Measurements from ENCODE around the gene MERTK. TPM values are rescaled to one million over a fixed set of nuclear protein-coding genes. Genes with fewer than 3 reads are reported as not detected.
A peak's percentile ranks its signal among the peaks of the same experiment; 100 is the strongest.

MERTK gene
- total RNA-seq, 1 experiment from 2014 or later = 14.5 TPM

DNA sequence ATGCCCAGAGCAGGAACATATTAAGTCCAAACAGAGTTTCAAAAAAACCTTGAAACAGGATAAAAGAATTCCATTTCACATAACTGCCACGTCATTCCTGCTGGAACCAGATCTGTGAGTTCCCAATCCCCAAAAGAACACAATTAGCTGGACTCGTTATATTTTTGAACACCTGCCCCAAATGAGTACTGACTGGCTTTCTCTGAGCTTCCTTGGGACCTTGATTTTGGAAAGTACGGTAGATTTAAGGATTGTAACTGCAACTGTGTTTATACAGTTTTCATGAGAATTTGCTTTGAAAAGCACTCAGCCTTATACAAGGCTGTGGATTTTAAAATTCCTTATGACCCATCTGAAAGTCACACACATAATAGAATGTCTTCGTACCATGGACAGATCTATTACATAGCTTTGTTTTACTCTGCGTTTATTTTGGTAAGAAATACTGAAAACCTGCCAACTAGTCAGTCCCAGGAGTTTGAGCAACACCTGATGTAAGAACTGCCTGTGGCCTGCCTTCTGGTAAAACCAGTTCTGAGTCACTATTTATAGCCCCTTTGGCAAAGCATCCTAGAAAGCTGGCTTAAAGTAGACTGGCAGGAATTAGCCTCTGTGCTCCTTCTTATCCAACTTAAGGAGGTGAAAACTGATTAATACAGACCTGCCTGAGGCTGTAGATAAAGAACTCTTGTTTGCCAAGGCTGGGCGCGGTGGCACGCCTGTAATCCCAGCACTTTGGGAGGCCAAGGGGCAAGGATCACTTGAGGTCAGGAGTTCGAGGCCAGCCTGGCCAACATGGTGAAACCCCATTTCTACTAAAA, 48.1 kb downstream of the MERTK start:
- intact Hi-C loops (cut with micrococcal nuclease; ENCODE audit: unreplicated experiment) = no loop called here
- in situ Hi-C loops (cut with HindIII; ENCODE audit: low pct_unique_long_range_greater_than_20kb, low sequenced_read_pairs) = no loop called here
- Histone ChIP-seq H3K27me3 (ENCODE audit: control insufficient read depth, insufficient read depth, low read length) (no peaks in the 10 kb centered on the region), H3K36me3 (ENCODE audit: control insufficient read depth, insufficient read depth, low read length) (no peaks in the 10 kb centered on the region), H3K9me3 (ENCODE audit: control insufficient read depth, insufficient read depth, low read depth, low read length) (no peaks in the 10 kb centered on the region), H3K4me3 (ENCODE audit: low read depth in 2 of 2, low read length in 2 of 2) (no peak overlapping the region), H3K4me1 (ENCODE audit: control insufficient read depth, insufficient read depth, low read length) (no peaks in the 10 kb centered on the region), H3K27ac (ENCODE audit: low read length) (no peak overlapping the region)
- ATAC-seq (peak; percentile 58; the same call in 1 of the 2 replicates), DNase-seq (ENCODE audit: low read depth, low spot score) (no peak)
- POLR2A ChIA-PET = no interaction called here
- CTCF ChIA-PET = no interaction called here
- BruUV-seq (replicated peaks) = no TSS peak
- TF ChIP-seq POLR2AphosphoS5 (IDR thresholded peaks at IDR 0.05; ENCODE audit: low read depth, low read length) (no peak), SIN3A (IDR thresholded peaks at IDR 0.05; ENCODE audit: borderline replicate concordance, insufficient read depth, low read depth, low read length) (no peak), TCF7L2 (IDR thresholded peaks at IDR 0.05; ENCODE audit: low read depth, low read length) (no peak)
- TF ChIP-seq, protein P1, sequence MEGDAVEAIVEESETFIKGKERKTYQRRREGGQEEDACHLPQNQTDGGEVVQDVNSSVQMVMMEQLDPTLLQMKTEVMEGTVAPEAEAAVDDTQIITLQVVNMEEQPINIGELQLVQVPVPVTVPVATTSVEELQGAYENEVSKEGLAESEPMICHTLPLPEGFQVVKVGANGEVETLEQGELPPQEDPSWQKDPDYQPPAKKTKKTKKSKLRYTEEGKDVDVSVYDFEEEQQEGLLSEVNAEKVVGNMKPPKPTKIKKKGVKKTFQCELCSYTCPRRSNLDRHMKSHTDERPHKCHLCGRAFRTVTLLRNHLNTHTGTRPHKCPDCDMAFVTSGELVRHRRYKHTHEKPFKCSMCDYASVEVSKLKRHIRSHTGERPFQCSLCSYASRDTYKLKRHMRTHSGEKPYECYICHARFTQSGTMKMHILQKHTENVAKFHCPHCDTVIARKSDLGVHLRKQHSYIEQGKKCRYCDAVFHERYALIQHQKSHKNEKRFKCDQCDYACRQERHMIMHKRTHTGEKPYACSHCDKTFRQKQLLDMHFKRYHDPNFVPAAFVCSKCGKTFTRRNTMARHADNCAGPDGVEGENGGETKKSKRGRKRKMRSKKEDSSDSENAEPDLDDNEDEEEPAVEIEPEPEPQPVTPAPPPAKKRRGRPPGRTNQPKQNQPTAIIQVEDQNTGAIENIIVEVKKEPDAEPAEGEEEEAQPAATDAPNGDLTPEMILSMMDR (IDR thresholded peaks at IDR 0.05) = no peak
- TF ChIP-seq, protein P2, sequence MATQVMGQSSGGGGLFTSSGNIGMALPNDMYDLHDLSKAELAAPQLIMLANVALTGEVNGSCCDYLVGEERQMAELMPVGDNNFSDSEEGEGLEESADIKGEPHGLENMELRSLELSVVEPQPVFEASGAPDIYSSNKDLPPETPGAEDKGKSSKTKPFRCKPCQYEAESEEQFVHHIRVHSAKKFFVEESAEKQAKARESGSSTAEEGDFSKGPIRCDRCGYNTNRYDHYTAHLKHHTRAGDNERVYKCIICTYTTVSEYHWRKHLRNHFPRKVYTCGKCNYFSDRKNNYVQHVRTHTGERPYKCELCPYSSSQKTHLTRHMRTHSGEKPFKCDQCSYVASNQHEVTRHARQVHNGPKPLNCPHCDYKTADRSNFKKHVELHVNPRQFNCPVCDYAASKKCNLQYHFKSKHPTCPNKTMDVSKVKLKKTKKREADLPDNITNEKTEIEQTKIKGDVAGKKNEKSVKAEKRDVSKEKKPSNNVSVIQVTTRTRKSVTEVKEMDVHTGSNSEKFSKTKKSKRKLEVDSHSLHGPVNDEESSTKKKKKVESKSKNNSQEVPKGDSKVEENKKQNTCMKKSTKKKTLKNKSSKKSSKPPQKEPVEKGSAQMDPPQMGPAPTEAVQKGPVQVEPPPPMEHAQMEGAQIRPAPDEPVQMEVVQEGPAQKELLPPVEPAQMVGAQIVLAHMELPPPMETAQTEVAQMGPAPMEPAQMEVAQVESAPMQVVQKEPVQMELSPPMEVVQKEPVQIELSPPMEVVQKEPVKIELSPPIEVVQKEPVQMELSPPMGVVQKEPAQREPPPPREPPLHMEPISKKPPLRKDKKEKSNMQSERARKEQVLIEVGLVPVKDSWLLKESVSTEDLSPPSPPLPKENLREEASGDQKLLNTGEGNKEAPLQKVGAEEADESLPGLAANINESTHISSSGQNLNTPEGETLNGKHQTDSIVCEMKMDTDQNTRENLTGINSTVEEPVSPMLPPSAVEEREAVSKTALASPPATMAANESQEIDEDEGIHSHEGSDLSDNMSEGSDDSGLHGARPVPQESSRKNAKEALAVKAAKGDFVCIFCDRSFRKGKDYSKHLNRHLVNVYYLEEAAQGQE (IDR thresholded peaks at IDR 0.05; ENCODE audit: insufficient read depth in 1 of 2, low read depth in 2 of 2, low read length in 1 of 2) = peak in 1 of 2 experiments; percentile 69; a peak in 2 of 4 replicates

DNA sequence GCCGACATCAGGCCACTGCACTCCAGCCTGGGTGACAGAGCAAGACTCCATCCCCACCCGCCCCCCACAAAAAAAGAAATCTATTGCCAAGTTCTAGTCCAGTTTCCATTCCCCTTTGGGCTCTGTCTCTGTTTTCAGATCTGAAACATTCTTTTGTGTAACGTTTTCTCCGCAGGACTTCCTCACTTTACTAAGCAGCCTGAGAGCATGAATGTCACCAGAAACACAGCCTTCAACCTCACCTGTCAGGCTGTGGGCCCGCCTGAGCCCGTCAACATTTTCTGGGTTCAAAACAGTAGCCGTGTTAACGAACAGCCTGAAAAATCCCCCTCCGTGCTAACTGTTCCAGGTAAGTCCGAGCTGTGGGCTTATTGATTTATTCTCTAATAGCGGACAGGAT, 48.8 kb downstream of the MERTK start:
- ChIA-PET POLR2A (no interaction called here), CTCF (no interaction called here)
- in situ Hi-C loops (cut with HindIII; ENCODE audit: low pct_unique_long_range_greater_than_20kb, low sequenced_read_pairs) (no loop called here), intact Hi-C loops (cut with micrococcal nuclease; ENCODE audit: unreplicated experiment) (no loop called here)
- H3K9me3 ChIP-seq (ENCODE audit: control insufficient read depth, insufficient read depth, low read depth, low read length) = no peaks in the 10 kb centered on the region
- TF ChIP-seq, protein P2 (IDR thresholded peaks at IDR 0.05; ENCODE audit: insufficient read depth in 1 of 2, low read depth in 2 of 2, low read length in 1 of 2) = no peak
- TF ChIP-seq, protein P1 (IDR thresholded peaks at IDR 0.05) = no peak
- TF ChIP-seq POLR2AphosphoS5 (IDR thresholded peaks at IDR 0.05; ENCODE audit: low read depth, low read length) = no peak
- no peaks in the 10 kb centered on the region for H3K27me3 ChIP-seq (ENCODE audit: control insufficient read depth, insufficient read depth, low read length)
- DNase-seq (ENCODE audit: low read depth, low spot score) (no peak), ATAC-seq (no peak)
- BruUV-seq (replicated peaks) = no TSS peak
- H3K4me1 ChIP-seq (ENCODE audit: control insufficient read depth, insufficient read depth, low read length) = no peaks in the 10 kb centered on the region
- H3K36me3 ChIP-seq (ENCODE audit: control insufficient read depth, insufficient read depth, low read length) = no peaks in the 10 kb centered on the region
- no peak overlapping the region for H3K4me3 ChIP-seq (ENCODE audit: low read depth in 2 of 2, low read length in 2 of 2)
- H3K27ac ChIP-seq (ENCODE audit: low read length) = no peak overlapping the region
